NCI-H1048 (cell line): Measurements from ENCODE around the gene SPACA4.

Source experiments
- DNase-seq: peaks from one replicate; lab custom pipeline; 2025; lab: John Stamatoyannopoulos, UW

SPACA4 gene

DNA sequence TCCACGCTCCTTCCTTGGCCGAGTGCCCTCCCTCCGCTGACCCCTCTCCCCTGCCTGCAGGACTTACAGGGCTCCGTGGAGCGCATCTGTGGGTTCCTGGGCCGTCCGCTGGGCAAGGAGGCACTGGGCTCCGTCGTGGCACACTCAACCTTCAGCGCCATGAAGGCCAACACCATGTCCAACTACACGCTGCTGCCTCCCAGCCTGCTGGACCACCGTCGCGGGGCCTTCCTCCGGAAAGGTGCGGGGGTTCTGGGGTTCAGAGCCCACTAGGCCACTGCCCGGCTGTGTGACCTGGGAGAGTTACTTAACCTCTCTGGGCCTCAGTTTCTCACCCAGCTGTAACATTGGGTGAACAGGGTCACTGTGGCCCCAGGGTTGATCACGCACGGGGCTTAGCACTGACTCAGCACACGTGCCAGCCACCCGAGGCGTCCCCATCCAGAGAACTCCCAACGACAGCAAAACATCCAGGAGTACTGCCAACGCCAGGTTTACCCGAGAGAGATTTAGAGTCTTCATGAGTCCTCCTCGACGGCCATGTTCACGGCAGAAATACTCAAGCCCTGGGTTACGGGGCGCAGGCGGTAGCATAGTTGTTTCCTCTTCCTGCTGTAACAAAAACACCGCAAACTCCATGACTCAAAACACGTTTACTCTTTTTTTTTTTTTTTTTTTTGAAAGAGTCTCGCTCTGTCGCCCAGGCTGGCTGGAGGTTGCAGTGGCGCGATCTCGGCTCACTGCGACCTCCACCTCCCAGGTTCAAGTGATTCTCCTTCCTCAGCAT, 9.7 kb upstream of the SPACA4 start:
- no peak for DNase-seq

DNA sequence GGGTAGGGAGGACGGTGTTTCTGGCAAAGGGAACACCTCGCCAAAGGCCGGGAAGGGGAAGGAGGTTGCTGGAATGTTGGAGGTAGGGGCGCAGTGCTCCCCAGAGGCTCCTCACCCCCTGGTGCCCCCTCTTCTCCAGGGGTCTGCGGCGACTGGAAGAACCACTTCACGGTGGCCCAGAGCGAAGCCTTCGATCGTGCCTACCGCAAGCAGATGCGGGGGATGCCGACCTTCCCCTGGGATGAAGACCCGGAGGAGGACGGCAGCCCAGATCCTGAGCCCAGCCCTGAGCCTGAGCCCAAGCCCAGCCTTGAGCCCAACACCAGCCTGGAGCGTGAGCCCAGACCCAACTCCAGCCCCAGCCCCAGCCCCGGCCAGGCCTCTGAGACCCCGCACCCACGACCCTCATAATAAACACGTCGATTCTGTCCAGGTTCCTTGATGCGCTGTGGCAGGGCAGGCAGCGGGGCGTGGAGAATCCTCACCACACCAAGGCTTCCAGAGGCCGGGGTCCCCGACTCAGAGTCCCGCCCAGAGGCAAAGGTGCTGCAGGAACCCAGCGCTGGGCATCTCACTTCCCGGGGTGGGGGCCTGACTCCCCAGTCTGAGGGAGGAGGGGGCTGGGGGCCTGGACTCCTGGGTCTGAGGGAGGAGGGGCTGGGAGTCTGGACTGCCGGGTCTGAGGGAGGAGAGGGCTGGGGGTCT, 7.4 kb upstream of the SPACA4 start:
- no peak for DNase-seq

DNA sequence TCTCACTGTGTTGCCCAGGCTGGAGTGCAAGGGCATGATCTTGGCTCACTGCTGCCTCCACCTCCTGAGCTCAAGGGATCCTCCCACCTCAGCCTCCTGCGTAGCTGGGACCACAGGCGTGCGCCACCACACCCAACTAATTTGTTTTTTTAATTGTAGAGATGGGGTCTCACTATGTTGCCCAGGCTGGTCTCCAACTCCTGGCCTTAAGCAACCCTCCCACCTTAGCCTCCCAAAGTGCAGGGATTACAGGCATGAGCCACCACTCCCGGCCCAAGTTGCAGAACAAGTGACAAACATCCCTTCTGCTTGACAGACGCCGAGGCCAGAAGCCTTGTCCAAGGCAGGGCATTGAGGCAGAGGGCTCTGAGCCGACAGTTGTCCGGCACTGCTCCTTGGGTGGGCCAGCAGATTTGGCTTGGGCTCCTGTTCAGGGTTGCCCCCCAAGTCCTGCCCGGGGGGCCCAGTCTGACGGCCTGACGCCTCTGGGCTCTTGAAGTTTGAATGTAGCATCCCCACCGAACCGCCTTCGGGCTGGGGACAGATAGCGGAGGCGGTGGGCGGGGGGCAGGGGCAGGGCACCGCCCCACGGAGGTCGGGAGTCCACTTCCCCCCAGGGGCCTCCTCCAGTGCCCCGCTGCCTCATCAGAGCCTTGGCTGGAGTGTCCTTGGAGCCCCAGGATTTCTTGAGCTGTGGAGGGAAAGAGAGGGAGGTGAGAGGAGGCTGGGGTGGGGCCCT, 5.7 kb upstream of the SPACA4 start:
- DNase-seq, result no peak

DNA sequence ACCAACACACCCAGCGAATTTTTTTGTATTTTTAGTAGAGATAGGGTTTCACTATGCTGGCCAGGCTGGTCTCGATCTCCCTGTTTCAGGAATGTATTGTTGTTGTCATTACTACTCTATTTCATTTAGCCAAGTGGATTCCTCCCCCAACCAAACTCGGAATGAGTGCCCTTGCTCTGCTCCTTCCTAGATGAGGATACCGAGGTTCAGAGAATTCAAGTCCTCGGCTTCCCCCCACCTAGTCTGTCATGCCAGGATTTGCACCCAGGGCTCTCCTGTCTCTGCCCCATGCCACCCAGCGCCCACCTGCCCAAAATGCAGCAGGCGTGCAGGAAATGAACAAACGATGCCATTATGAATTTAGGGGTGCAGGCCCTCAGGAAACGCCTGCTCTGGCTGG, 3.5 kb upstream of the SPACA4 start:
- no peak for DNase-seq

DNA sequence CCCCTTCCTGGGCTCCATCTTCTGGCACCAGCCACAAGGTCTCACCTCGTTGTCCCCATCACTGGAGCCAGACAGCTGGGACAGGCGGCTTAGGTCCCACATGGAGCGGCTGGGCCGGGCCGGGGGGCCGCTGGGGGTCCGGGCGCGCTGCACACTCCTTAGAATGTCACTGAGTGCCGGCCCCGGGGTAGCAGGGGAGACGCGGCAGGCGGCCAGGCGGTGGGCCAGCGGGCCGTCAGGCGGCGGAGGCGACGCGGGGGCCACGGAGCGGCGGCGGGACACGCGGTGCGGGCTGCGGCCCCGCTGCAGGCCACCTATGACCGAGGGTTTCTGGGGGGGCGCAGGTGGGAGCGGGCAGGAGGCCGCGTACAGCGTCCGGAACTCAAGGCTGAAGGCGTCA, 3.1 kb upstream of the SPACA4 start:
- no peak for DNase-seq

DNA sequence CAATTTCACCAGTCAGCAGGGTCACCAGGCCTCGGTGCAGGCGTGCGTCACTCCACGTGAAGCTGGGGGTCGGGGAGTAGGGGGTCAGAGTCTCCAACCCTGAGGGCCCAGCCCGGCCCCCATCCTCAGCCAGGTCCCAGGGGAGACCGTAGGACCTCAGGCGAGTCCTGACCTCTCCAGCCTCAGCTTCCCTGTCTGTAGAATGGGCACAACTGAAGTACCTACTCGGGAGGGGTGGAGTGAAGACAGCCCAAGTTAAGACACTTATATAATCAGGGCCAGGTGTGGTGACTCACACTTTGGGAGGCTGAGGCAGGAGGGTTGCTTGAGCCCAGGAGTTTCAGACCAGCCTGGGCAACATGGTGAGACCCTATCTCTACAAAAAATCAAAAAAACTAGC, 2.7 kb upstream of the SPACA4 start:
- no peak for DNase-seq

DNA sequence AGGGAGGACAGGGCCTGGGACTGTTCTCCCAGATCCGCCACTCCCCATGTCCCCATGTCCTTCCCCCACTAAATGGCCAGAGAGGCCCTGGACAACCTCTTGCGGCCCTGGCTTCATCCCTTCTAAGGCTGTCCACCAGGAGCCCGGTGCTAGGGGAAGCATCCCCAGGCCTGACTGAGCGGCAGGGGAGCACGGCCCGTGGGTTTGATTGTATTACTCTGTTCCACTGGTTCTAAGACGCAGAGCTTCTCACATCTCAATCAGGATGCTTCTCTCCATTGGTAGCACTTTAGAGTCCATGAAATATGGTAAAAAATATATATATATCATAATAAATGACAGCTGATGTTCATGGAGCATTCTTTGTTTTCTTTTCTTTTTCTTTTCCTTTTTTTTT, 815 bp downstream of the SPACA4 start:
- DNase-seq, result no peak

DNA sequence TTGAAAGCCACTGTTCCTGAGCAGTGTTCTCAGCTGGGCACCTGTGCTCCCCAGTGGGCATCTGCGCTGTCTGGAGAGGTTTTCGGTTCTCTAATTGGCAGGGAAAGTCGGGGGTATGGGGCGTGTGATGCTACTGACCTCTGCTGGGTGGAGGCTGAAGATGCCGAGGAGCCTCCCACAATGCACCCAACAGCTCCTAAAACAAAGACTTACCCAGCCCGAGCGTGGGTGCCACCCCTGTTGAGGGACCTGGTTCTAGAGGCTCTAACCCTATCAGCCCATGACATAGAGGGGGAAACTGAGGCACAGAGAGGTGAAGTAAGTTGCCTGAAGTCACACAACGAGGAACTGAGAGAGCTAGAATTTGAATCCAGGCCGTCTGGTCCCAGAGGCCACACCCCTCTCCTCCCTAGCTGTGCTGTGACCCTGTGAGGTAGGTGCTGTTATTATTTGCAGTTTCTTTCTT, 2.3 kb downstream of the SPACA4 start:
- DNase-seq, result no peak

DNA sequence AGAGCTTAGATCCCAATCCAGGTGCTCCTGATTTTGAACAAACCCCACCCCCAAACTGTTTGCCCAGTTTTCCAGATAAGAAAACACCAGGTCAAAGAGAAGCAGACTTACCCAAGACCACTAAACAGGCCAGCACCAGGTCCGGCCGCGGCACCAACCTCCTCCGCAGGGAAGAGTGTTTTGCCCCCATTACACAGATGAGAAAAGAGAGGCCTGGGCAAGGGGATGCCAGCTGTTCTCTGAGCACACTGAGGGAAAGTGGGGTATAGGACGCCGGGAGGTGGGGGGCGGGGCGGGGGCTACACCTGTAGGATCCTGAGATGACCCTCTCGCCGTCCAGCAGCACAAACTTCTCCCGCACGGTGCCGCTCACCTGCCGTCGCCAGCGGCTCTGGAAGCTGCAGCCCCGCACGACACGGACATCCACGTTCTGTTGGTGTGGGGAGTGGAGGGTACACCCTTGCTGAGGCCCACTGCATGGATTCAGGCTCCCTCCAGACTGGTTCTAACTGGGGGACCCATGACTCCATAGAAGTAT, 3.1 kb downstream of the SPACA4 start:
- no peak for DNase-seq

DNA sequence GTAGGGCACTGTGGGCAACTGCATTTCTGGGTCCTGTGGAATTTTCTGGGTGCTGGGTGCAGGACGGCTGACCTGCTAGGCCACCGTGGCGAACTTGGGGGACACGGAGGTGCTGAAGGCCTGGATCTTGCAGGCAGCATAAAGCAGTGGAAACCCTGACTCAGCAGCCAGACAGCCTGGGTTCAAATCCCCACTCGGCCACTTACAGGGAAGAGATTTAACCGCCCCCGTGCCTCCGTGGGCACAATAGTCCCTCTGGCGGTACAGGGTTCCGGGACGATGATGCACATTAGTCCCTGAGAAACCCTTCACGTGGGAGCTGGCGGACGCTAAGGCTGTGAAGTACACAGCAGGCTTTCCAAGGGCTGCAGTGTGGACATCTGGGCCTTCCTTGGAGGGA, 5.3 kb downstream of the SPACA4 start:
- DNase-seq, result no peak

DNA sequence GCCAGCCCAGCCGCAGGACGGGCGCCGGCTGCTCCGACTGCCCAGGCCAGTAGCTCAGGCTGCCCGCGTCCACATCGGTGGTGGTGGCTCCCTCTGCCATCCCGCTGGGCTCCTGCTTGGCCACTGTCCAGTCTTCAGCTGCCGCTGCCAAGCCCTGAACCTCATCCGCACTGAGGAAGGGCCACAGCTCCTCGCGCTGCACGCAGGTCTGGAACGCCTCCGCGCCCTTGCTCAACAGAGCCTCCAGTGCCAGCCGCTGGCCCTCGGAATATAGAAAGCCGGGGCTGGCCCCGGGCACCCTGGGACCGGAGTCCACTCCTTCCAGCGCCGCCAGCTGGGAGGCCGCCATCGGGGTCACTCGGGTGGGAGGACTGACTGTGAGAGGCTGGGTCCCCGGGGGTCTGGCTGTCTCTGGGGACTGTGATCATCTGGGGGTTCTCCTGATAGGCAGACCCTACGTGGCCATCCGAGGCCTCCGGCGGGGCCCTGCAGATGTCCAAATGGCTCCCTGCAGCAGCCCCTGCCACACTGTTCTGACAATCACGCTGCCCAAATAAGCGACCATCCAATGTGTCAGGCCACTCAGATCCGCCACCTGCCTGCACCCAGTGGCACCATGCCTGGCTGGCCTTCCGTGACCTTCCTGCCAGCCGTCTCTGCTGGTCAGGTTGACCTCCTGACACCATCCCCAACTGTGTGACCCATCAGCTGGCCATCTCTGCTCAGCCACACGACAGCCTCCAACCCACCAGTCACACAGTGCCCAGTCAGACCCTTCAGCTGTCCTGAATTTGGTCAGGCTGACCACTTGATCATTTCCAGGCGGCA, 6.7 kb downstream of the SPACA4 start:
- no peak for DNase-seq

DNA sequence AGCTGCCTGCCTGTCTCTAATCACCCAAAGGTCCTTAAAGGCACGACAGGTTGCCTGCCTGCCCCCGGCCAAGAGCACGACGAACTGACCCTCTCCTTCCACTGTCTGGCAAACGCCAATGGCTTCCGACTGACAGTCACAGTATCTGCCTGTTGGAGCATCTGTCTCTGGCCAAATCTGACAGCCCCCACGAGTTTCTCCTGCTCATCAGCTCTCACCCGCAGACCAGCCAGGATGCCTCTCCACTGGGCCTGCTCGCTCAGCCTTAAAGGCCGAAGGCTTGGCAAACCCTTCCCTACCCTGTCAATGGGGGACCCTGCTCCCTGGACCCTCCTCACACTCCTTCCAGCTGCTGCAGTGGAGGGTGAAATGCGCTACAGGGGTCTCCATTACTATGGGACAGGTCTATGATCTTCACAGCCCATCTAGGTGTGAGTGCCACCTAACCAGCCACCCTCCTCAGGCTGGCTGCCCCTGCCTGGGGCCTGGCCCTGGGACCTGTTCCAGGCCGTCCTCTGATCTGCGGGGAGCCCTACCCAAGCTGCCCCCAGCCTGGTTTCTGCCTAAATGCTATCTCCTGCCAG, 7.4 kb downstream of the SPACA4 start:
- no peak for DNase-seq

DNA sequence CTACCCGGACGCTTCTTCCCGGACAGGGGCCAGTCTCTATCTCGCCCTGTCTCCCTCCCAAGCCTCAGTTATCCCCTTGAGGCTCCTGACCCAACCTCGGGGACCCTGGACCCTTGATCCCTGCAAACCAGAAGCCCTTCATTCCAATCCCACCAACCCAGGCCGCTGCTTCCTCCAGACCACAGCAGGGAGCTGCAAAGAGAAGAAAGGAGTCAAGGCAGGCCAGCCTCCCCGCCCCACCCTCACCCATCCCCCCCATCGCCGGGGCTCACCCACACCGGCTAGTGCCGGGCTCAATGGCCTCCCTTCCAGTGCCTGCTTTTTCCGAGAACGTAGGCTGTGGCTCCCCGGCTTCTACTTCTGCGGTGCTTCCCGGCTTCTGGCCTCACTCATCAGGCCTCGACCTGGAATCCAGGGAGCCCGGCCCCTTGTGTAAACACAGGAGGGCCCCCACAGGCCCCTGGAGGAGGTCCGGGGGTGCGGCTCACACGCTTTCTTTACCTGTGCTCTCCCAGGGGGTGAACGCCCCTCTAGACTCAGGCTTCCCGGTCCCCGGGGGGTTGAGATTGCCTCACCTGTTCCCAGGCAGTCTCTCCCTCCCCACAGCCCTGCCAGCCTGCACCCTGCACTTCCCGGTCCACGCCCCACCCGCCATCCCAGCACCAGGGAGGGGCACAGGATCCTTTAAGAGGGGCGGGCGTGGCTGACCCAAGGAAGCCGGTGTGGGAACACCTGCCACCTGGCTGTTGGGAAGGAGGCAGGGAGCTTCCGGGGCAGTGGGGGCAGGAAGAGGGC, 8.1 kb downstream of the SPACA4 start, which contains the start of gene FAM83E:
Gene FAM83E (minus strand): TSS at position 641 of the 795 bp plus-strand sequence. CDS start 1,704 bp downstream, outside the sequence.
- DNase-seq, result no peak

DNA sequence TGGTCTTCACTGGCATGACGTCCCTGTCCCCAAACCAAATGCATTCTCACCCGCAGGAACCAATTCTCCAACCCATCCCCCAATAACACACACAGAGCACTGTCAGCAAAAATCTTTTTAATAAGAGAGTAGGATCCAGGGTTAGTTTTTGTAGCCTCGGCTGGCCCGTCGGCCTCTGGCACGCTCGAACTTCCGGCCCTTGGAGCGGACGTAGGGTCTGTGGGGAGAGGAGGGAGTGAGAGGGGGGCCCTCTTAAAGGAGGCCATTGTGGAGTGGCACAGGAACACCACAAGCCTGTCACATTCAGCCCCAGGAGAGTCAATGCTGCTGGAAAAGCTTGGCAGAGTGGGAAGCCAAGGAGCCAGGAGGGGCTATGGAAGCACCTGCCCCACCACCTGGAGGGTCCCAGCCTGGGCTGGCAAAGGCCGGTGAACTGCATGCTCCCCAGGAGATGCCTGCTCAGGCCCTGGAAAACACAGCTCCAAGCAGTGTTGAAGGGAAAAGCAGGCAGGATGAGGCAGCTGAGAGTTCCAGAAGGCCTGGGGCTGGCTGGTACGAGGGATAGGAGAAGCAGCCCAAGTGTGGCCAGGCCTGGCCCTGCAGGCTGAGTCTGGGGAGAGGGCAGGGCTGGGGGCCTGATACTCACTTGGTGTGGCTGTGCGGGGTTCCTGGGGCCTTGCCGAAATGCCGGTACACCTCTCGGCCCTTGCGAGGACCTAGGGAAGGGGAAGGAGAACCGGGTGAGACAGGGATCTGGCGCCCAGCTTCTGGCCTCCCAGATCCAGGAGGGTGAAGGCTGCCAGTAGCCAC, 8.9 kb downstream of the SPACA4 start:
- no peak for DNase-seq

DNA sequence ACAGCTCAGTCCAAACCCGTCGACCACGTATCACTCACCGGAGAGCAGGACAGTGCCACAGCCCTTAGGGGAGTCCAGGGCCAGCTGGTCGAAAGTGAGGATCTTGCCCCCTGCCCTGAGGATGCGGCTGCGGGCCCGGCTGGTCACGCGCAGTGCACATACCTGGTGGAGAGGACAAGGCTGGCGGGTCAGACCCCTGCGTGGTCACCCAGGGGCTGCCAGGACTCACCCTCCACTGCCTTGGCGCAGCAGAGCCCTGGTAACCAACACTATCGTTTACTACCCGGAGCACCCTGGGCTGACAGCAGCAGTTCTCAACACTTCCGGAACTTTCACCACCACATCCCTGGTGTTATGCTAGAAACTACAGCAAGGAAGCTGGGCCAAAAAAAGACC, 9.5 kb downstream of the SPACA4 start:
- no peak for DNase-seq

DNA sequence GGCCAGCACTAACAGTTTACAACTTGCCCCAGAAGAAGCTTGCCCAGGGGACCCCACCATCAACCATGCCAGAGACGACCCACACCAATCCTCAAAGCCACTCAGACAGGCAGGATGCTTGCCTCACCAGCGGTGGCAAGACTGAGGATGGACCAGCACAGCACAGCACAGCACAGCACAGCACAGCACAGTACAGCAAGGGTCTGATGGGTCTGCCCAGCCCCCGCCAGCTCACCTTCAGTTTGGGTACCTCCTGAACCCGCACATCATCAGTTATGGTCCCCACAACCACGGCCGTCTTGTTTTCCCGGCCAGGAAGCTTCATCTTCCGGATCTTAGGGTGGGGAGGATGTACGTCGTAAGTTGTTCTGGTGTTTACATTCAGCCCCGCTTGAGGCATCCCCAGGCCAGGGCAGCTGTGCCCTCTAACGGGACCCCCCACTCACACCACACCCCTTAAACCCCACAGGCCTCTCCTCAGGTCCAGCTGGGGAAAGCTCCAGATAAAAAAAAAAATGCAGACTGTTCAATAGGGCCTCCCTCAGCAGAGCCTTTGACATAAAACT, 10.0 kb downstream of the SPACA4 start:
- DNase-seq, result no peak

DNA sequence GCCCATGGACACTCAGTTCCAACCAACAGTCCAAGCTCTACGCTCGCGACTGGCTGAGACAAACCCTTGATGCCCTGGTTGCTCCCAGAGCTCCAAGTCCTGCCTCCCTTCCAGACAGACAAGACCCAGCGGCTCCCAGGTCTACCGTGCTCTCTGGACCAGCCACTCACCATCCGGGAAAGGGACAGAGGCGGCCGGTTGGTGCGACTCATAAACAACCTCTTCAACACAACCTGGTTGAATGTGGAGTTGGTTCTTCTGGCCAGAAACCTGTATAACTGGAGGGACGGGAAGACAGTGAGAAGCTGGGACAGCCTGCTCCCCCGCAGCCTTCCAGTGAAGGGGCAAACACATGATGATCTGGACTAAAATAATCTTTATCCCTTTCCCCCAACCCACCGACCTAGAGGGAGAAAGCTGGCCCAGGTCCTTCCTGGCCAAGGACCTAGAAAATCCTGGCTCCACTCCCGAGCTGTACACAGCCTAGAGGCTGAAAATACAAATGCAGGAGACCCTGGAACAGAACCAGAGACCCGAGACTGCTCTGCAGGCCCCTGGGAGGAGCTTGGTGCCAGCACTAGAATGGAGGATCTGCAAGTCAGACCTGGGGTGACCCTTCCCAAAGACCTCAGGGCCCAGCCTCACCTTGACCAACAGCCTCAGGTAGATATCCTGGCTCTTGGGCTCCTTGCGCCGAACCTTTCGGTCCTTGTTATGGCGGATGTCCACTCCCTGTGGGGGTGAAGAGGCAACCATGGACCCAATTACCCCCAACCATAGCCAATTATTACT, 10.8 kb downstream of the SPACA4 start:
- DNase-seq, result no peak

DNA sequence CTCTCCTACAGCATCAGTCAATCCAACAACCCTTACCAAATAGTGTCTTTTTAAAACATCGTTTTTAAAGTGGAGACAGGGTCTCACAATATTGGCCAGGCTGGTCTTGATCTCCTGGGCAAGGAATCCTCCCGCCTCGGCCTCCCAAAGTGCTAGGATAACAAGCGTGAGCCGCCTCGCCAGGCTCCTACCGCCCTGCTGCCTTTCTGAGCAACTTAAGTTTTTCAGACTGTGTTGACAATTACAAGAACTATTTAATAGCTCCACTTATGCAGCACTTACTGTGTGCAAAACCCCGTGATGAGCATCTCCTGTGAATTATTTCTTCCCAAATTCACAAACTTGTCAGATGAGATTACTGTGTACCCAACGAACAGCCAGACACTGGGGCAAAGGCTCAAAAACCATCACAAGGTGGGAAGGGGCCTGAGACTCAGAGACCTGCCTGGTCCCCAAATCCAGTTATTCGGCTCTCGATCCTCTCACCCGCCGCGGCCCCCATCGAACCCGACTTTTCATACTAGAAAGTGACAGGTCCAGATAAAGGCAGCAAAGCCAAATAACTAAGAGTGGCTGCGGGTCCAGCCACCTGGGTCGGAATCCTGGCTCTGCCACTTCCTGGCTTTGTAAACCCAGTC, 11.9 kb downstream of the SPACA4 start:
- DNase-seq, result no peak
